GM12865 (cell line): ENCODE measurements around the gene EGFR.

Experiments
- DNase-seq: peaks from one replicate; pipeline ENCODE4 v3.0.0; 2010; ENCODE audit warnings: low read depth
- H3K4me3 ChIP-seq: 2 replicates; pipeline ENCODE4 v1.5.1; 2011; ENCODE audit warnings: mild to moderate bottlenecking, low read depth, low read length, control low read depth
- TF ChIP-seq, protein P1 (sequence below): IDR thresholded peaks from 2 replicates; pipeline ENCODE4 v1.5.1; 2011; ENCODE audit warnings: low read length, control low read depth, low read depth, inconsistent platforms; ENCODE audit not compliant: insufficient read depth; ENCODE audit errors: missing control alignments

Gene EGFR

DNA sequence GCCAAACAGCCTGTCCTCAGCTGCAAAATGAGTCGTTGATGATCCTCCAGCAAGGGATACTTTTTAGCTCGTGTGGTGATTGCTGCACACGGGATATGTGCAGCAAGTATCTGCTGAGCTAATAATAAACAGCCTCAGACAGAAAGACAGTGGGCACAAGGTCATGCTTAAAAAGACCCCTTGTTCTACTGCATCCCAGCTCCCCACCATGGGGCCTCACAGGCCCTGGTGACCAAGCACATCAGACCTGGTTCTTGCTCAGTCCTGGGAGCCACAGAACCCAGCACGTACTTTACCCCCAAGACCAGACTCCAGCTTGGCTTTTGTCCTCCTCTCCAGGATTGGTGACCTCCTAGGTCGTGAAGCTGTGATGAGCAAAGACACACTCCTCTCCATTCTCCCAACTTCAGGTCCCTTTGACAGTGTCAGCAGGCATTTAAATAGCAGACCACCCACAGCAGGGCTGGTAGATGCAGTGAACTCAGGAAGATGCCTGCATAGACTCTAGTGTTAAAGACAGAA lies 50.5 kb downstream of the EGFR start:
- no peak overlapping the region for H3K4me3 ChIP-seq
- TF ChIP-seq, protein P1, sequence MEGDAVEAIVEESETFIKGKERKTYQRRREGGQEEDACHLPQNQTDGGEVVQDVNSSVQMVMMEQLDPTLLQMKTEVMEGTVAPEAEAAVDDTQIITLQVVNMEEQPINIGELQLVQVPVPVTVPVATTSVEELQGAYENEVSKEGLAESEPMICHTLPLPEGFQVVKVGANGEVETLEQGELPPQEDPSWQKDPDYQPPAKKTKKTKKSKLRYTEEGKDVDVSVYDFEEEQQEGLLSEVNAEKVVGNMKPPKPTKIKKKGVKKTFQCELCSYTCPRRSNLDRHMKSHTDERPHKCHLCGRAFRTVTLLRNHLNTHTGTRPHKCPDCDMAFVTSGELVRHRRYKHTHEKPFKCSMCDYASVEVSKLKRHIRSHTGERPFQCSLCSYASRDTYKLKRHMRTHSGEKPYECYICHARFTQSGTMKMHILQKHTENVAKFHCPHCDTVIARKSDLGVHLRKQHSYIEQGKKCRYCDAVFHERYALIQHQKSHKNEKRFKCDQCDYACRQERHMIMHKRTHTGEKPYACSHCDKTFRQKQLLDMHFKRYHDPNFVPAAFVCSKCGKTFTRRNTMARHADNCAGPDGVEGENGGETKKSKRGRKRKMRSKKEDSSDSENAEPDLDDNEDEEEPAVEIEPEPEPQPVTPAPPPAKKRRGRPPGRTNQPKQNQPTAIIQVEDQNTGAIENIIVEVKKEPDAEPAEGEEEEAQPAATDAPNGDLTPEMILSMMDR, result no peak
- no peak for DNase-seq

DNA sequence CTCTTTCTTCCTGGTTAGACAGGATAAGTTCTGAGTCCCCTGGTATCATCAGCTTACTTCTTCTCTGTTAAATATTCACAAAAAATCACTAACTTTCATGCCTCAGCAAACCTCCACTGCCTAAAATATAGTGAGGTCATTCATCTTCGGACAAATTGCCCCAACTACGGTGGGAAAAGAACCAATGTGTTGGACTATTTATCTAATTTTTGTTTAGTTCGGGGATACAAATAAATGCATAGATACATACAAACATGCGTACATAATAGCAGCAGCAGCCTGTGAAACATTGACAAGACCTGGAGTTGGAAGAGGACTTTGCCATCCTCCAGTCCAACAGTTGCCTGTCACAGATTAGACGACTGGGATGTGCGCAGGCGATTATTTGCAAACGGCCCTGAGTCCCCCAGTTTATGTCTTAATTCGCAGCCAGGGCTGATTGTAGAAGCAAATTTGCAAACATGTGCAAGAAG lies 51.5 kb downstream of the EGFR start:
- DNase-seq, result no peak
- no peak overlapping the region for H3K4me3 ChIP-seq
- TF ChIP-seq, protein P1, result no peak

DNA sequence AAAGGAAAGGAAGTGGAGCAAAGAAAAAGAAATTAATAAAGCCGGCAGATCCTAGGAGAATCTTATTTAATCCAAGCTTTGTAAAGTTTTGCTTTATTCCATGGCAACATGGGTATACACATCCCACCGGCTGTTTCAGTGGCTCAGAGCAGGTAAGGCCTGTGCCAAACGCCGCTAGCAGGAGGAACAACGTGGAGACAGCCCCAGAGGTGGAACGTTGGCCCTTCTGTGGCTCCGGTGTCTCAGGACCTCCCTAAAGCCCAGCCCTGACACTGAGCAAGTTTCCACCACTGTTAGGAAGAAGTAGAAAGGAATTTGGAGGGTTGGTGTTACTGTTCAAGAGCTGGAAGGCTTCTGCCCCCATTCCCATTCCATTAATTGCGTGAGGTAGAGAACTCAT lies 52.0 kb downstream of the EGFR start:
- H3K4me3 ChIP-seq, result no peak overlapping the region
- TF ChIP-seq, protein P1, result no peak
- DNase-seq, result no peak

DNA sequence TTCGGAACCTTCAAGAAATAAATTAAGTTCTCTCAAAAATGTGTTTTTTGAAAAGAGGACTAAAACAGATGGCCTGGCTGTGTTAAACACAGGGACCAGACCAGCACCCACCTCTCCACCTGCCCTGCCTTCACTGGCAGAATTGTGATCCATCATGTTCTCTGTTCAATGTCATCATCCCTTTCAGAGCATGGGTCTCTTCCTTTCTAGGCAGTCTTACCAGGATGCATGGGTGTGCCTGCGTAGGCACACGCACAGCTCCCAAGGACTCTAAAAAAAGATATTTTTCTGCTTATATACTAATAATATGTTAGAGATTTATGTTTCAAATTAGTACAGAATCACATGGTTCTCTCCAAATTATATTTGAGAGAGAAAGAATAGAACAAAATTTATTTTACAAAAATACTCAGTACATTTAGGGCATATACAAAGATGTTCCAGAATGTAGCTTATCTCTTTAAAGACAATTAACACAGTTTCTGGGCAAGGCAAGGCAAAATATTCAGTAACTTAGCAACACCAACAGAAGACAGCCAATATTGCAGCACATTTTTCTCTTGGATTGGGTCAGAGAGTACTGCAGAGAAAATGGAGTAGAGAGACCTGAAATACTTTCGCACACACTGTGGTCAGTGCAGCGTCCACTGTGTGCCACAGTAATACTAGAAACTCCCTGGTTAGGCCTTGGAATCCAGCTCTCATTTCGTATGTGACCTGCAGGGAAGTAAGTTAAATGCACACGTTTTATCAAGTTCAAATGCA lies 52.8 kb downstream of the EGFR start:
- TF ChIP-seq, protein P1, result no peak
- no peak for DNase-seq
- no peak overlapping the region for H3K4me3 ChIP-seq

DNA sequence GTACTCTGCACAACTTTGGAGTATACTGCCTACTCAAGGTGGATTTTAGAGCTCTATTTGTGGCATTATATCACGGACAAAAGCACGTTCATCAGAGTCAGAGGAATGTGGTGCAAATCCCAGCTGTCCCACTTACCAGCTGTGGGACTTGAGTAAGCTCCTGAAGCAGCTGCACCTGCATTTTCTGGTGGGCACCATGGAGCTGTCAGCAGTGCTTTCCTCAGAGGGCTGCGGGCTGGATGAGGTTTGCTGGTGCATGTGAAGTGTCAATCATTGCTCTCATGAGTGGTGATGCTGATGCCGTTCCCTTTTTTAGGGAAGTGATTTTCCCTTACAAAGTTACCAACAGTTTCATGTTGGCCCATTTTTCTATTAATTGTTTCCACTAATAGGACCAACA lies 53.4 kb downstream of the EGFR start:
- DNase-seq, result no peak
- no peak overlapping the region for H3K4me3 ChIP-seq
- TF ChIP-seq, protein P1, result no peak

DNA sequence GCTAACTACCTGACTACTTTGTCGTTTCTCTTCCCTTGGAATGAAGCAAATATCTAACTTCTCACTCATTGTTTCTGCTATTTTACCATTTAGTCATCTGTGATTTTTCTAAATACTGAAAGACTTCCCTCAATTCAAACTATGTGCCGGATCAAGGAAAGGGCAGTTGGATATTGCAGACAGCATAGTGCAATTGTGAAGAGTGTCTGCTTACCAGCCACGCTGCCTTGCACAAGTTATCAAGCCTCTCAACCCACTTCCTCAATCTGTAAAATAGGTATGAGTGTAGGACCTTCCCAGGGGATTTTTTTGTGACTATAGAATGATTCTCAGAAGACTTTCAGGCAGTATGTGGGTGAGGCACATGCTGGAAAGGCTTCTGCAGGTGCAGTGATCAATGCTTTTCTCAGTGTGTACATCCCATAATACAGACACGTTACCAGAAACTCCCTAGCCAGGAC lies 54.3 kb downstream of the EGFR start:
- TF ChIP-seq, protein P1, result no peak
- no peak overlapping the region for H3K4me3 ChIP-seq
- peak; percentile 88 for DNase-seq
